ENCODE results near the gene BTNL2.
"Not testable (repeated sequence)": the region's sequence is repeated elsewhere in the genome, so short reads cannot be mapped to it uniquely, and the experiment has no call there.

The BTNL2 gene

GRCh38 chr6:32371803-32372202 is 35.2 kb downstream of the BTNL2 start, which contains the start of gene TSBP1:
Gene TSBP1 (minus strand): TSS chr6:32371903. CDS start chr6:32371706, 197 bp downstream.
- H3K4me3 ChIP-seq (ENCODE audit: low read depth, low read length), result no peak within 1 kb of the TSS
- TF ChIP-seq CTCF (IDR thresholded peaks at IDR 0.05; ENCODE audit: low read depth, low read length), result no peak
- TF ChIP-seq MAX (IDR thresholded peaks at IDR 0.05; ENCODE audit: low read depth, low read length), result no peak
- no peak for DNase-seq (ENCODE audit: low read depth)

GRCh38 chr6:32371229-32371628 is 35.8 kb downstream of the BTNL2 start:
- DNase-seq (ENCODE audit: low read depth), result no peak
- no peak overlapping the region for H3K4me3 ChIP-seq (ENCODE audit: low read depth, low read length)
- no peak for TF ChIP-seq POLR2A (IDR thresholded peaks at IDR 0.05; ENCODE audit: extremely low read depth, insufficient read length)
- no peak for TF ChIP-seq CTCF (IDR thresholded peaks at IDR 0.05; ENCODE audit: low read depth, low read length)
- TF ChIP-seq MYC (IDR thresholded peaks at IDR 0.05; ENCODE audit: low read depth, low read length), result no peak
- TF ChIP-seq MAX (IDR thresholded peaks at IDR 0.05; ENCODE audit: low read depth, low read length), result no peak

GRCh38 chr6:32370505-32370904 is 36.5 kb downstream of the BTNL2 start:
- no peak for DNase-seq (ENCODE audit: low read depth)
- no peak for TF ChIP-seq MYC (IDR thresholded peaks at IDR 0.05; ENCODE audit: low read depth, low read length)
- no peak for TF ChIP-seq CTCF (IDR thresholded peaks at IDR 0.05; ENCODE audit: low read depth, low read length)
- no peak for TF ChIP-seq POLR2A (IDR thresholded peaks at IDR 0.05; ENCODE audit: extremely low read depth, insufficient read length)
- no peak for TF ChIP-seq MAX (IDR thresholded peaks at IDR 0.05; ENCODE audit: low read depth, low read length)

DNA sequence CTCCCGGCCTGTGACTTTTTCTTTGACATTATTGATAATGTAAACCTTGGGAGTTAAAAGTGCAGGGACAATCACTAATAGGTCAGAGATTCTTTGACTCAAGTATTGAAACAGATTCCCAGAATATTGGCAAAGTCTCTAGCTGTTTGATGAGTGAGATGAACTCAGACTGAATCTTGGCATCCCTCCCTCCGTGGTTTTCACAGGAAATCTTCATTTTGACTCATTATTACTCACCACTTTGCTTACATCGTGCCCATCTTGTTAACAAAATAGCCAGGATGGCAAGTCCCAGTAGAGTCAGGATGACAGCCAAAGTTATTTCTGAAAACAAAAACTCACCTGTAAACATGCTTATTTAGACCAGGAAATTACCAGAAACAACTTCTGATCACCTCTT is 37.3 kb downstream of the BTNL2 start:
- H3K4me3 ChIP-seq (ENCODE audit: low read depth, low read length), result no peak overlapping the region
- no peak for DNase-seq (ENCODE audit: low read depth)
- no peak for TF ChIP-seq MAX (IDR thresholded peaks at IDR 0.05; ENCODE audit: low read depth, low read length)
- TF ChIP-seq POLR2A (IDR thresholded peaks at IDR 0.05; ENCODE audit: extremely low read depth, insufficient read length), result no peak
- no peak for TF ChIP-seq CTCF (IDR thresholded peaks at IDR 0.05; ENCODE audit: low read depth, low read length)
- no peak for TF ChIP-seq MYC (IDR thresholded peaks at IDR 0.05; ENCODE audit: low read depth, low read length)

More at GRCh38 chr6:32370505-32370904, 36.5 kb downstream of the BTNL2 start:
- H3K4me3 ChIP-seq (ENCODE audit: low read depth, low read length), result no peak overlapping the region

DNA sequence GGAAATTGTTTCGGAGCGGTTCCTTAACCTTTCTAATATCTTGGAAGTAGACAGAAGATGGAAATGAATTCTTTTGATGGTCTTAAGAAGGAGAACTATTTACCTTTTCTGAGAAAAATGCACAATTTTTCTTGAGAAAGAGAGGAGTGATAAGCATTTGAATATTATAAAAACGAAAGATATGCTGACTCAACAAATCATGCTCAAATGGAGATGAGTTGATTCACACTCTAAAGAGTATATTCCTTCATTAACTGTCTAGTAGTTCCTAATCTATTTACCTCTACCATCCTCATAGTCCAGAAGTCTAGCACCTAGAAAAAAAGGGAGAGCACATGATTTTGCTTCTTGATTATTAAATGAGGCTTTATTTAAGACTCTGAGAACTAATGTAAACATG is 39.3 kb downstream of the BTNL2 start:
- H3K4me3 ChIP-seq (ENCODE audit: low read depth, low read length), result no peak overlapping the region
- TF ChIP-seq MYC (IDR thresholded peaks at IDR 0.05; ENCODE audit: low read depth, low read length) (no peak), POLR2A (IDR thresholded peaks at IDR 0.05; ENCODE audit: extremely low read depth, insufficient read length) (no peak), CTCF (IDR thresholded peaks at IDR 0.05; ENCODE audit: low read depth, low read length) (no peak), MAX (IDR thresholded peaks at IDR 0.05; ENCODE audit: low read depth, low read length) (no peak)
- DNase-seq (ENCODE audit: low read depth), result no peak

DNA sequence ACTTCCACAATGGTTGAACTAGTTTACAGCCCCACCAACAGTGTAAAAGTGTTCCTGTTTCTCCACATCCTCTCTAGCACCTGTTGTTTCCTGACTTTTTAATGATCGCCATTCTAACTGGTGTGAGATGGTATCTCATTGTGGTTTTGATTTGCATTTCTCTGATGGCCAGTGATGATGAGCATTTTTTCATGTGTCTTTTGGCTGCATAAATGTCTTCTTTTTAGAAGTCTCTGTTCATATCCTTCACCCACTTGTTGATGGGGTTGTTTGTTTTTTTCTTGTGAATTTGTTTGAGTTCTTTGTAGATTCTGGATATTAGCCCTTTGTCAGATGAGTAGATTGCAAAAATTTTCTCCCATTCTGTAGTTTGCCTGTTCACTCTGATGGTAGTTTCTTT is 47.8 kb downstream of the BTNL2 start:
- not testable (repeated sequence) for DNase-seq (ENCODE audit: low read depth)

GRCh38 chr6:32358548-32358947 is 48.4 kb downstream of the BTNL2 start:
- not testable (repeated sequence) for H3K4me3 ChIP-seq (ENCODE audit: low read depth, low read length); DNase-seq (ENCODE audit: low read depth)

More for the DNA sequence above, 47.8 kb downstream of the BTNL2 start:
- H3K4me3 ChIP-seq (ENCODE audit: low read depth, low read length), result not testable (repeated sequence)
